Prostate gland (tissue), 2 donors: ENCODE data around the gene EIF4EBP2.

Experiments
- CTCF ChIP-seq, 4 experiments: fragments of 200-600 bp in 2 of 4; fragments of 450-650 bp in 2 of 4; sonication (generic) in 2 of 4; IDR thresholded peaks; 1 replicate in 3 of 4; 2 replicates in 1 of 4; pipeline ENCODE4 v1.5.1; 2016 to 2019; ENCODE audit warnings: antibody characterized with exemption in 4 of 4, mild to moderate bottlenecking in 2 of 4, moderate library complexity in 2 of 4
- POLR2A ChIP-seq: fragments of 450-650 bp; IDR thresholded peaks from one replicate; pipeline ENCODE4 v1.6.1; 2016; ENCODE audit warnings: antibody characterized with exemption, mild to moderate bottlenecking
- POLR2AphosphoS5 ChIP-seq: sonication (generic); formaldehyde crosslinking; IDR thresholded peaks from one replicate; pipeline ENCODE4 v1.6.1; 2017; ENCODE audit warnings: antibody characterized with exemption

- TF ChIP-seq CTCF (IDR thresholded peaks at IDR 0.05) (no peak), POLR2A (no peak), POLR2AphosphoS5 (no peak)
These were observed 69.0 kb downstream of the EIF4EBP2 start for GRCh38 chr10:70472799-70473454.
